H1 (cell line): Measurements from ENCODE around the gene RBBP5. TPM values are rescaled to one million over a fixed set of nuclear protein-coding genes. Genes with fewer than 3 reads are reported as not detected.

ENCODE experiments used
- CTCF ChIA-PET: fragments of 300-600 bp; sonication (Branson Sonifier 250); formaldehyde crosslinking; loops from one replicate; lab custom pipeline; 2021; ENCODE audit not compliant: partially characterized antibody; lab: Charles Lee
- POLR2A ChIA-PET: fragments of 300-600 bp; sonication (Branson Sonifier 250); formaldehyde crosslinking; loops from one replicate; lab custom pipeline; 2021; ENCODE audit warnings: inconsistent platforms; ENCODE audit not compliant: partially characterized antibody; lab: Charles Lee
- DNase-seq, 2 experiments: peaks; one replicate each; pipeline versions ENCODE4 v3.0.0 to v3.0.0-alpha.2; 2010 to 2022; ENCODE audit warnings: low spot score in 2 of 2, low read depth in 1 of 2, mixed read lengths in 1 of 2
- FAIRE-seq: peaks from 2 replicates; lab custom pipeline; 2011; peaks lifted over from hg19 to GRCh38; lab: Jason Lieb, UNC
- H2AFZ ChIP-seq: 2 replicates; pipeline ENCODE4 v1.8.1; 2012; ENCODE audit warnings: low read length, inconsistent platforms
- H2AK5ac ChIP-seq: 2 replicates; pipeline ENCODE4 v1.6.1; 2013; ENCODE audit warnings: low read depth, low read length
- H2BK120ac ChIP-seq: replicated peaks from 2 replicates; pipeline ENCODE3; 2013; ENCODE audit warnings: low read depth, low read length, inconsistent platforms
- H2BK12ac ChIP-seq: 2 replicates; pipeline ENCODE4 v1.6.1; 2013; ENCODE audit warnings: low read depth, low read length
- H2BK15ac ChIP-seq: 2 replicates; pipeline ENCODE4 v1.6.1; 2013; ENCODE audit warnings: low read length
- H2BK20ac ChIP-seq: 2 replicates; pipeline ENCODE4 v1.6.1; 2013; ENCODE audit warnings: low read length
- H2BK5ac ChIP-seq: 2 replicates; pipeline ENCODE4 v1.6.1; 2013; ENCODE audit warnings: low read depth, low read length
- H3K14ac ChIP-seq: 2 replicates; pipeline ENCODE4 v1.6.1; 2013; ENCODE audit warnings: inconsistent platforms; ENCODE audit not compliant: insufficient read length
- H3K18ac ChIP-seq: 2 replicates; pipeline ENCODE4 v1.6.1; 2013; ENCODE audit warnings: low read length; ENCODE audit errors: extremely low read depth
- H3K23ac ChIP-seq: 2 replicates; pipeline ENCODE4 v1.6.1; 2013; ENCODE audit warnings: inconsistent platforms; ENCODE audit not compliant: insufficient read length
- H3K23me2 ChIP-seq: 2 replicates; pipeline ENCODE4 v1.6.1; 2013; ENCODE audit warnings: low read depth, low read length
- H3K27ac ChIP-seq: 2 replicates; pipeline ENCODE4 v1.6.1; 2011; ENCODE audit warnings: low read depth, low read length, inconsistent platforms
- H3K27me3 ChIP-seq, 4 experiments: replicated peaks in 1 of 4; 1 replicate in 1 of 4; 2 replicates in 3 of 4; pipeline versions ENCODE4 v1.6.1 to v1.8.1; 2011 to 2013; ENCODE audit warnings: low read length in 3 of 4, mild to moderate bottlenecking in 3 of 4, inconsistent platforms in 2 of 4, mixed read lengths in 2 of 4, moderate library complexity in 1 of 4; ENCODE audit not compliant: control insufficient read depth in 3 of 4, insufficient read depth in 3 of 4; ENCODE audit errors: extremely low read depth in 1 of 4
- H3K36me3 ChIP-seq, 4 experiments: 2 replicates each; pipeline versions ENCODE4 v1.6.1 to v1.8.1; 2011 to 2013; ENCODE audit warnings: mild to moderate bottlenecking in 4 of 4, low read length in 3 of 4, moderate library complexity in 2 of 4, control low read depth in 1 of 4, inconsistent platforms in 1 of 4; ENCODE audit not compliant: insufficient read depth in 4 of 4, control insufficient read depth in 2 of 4
- H3K4ac ChIP-seq: replicated peaks from 2 replicates; pipeline ENCODE3; 2013; ENCODE audit warnings: low read length, low read depth, mixed read lengths, inconsistent platforms; ENCODE audit not compliant: insufficient read length
- H3K4me1 ChIP-seq, 4 experiments: replicated peaks in 1 of 4; 1 replicate in 1 of 4; 2 replicates in 3 of 4; pipeline versions ENCODE4 v1.6.1 to v1.8.1; 2011 to 2013; ENCODE audit warnings: low read length in 3 of 4, inconsistent platforms in 2 of 4, mixed read lengths in 1 of 4; ENCODE audit not compliant: insufficient read depth in 4 of 4, control insufficient read depth in 3 of 4
- H3K4me2 ChIP-seq, 2 experiments: 2 replicates each; pipeline versions ENCODE4 v1.6.1 to v1.8.1; 2011 to 2013; ENCODE audit warnings: low read depth in 2 of 2, low read length in 2 of 2, control low read depth in 1 of 2, inconsistent platforms in 1 of 2, mild to moderate bottlenecking in 1 of 2; ENCODE audit not compliant: insufficient read depth in 1 of 2
- H3K4me3 ChIP-seq, 4 experiments: fragments of 200-600, 300-600 bp in 1 of 4; sonication (generic), shearing (Covaris generic), sonication (Bioruptor Twin) in 1 of 4; 2 replicates each; pipeline versions ENCODE4 v1.5.1 to v1.8.1; 2011 to 2016; ENCODE audit warnings: low read length in 4 of 4, low read depth in 3 of 4, control low read depth in 2 of 4, inconsistent platforms in 2 of 4, mild to moderate bottlenecking in 2 of 4, mixed read lengths in 1 of 4, moderate library complexity in 1 of 4; ENCODE audit not compliant: insufficient read depth in 2 of 4; ENCODE audit errors: extremely low read depth in 1 of 4
- H3K56ac ChIP-seq: replicated peaks from 2 replicates; pipeline ENCODE3; 2013; ENCODE audit warnings: low read depth, mild to moderate bottlenecking, mixed read lengths, low read length, inconsistent platforms; ENCODE audit not compliant: insufficient read length
- H3K79me1 ChIP-seq: 2 replicates; pipeline ENCODE4 v1.6.1; 2013; ENCODE audit warnings: low read depth, low read length, control low read depth
- H3K79me2 ChIP-seq, 2 experiments: 2 replicates each; pipeline versions ENCODE4 v1.6.1 to v1.8.1; 2012 to 2013; ENCODE audit warnings: low read length in 2 of 2, mild to moderate bottlenecking in 2 of 2, inconsistent platforms in 1 of 2; ENCODE audit not compliant: insufficient read depth in 2 of 2, control insufficient read depth in 1 of 2
- H3K9ac ChIP-seq, 4 experiments: replicated peaks in 1 of 4; 1 replicate in 1 of 4; 2 replicates in 3 of 4; pipeline versions ENCODE4 v1.6.1 to v1.8.1; 2011 to 2013; ENCODE audit warnings: low read depth in 3 of 4, low read length in 3 of 4, control low read depth in 2 of 4, mild to moderate bottlenecking in 2 of 4, moderate library complexity in 2 of 4, inconsistent platforms in 1 of 4; ENCODE audit errors: extremely low read depth in 1 of 4
- H3K9me3 ChIP-seq, 2 experiments: 2 replicates each; pipeline versions ENCODE4 v1.6.1 to v1.8.1; 2012 to 2013; ENCODE audit warnings: mild to moderate bottlenecking in 2 of 2, moderate library complexity in 2 of 2, control low read depth in 1 of 2, inconsistent platforms in 1 of 2, low read depth in 1 of 2, low read length in 1 of 2, mixed read lengths in 1 of 2; ENCODE audit not compliant: insufficient read depth in 2 of 2
- H4K20me1 ChIP-seq, 2 experiments: replicated peaks in 1 of 2; 2 replicates each; pipeline versions ENCODE3 to v1.8.1; 2011 to 2013; ENCODE audit warnings: inconsistent platforms in 2 of 2, low read length in 2 of 2, mild to moderate bottlenecking in 1 of 2; ENCODE audit not compliant: insufficient read depth in 2 of 2, control insufficient read depth in 1 of 2
- H4K5ac ChIP-seq: 2 replicates; pipeline ENCODE4 v1.6.1; 2013; ENCODE audit warnings: low read length, low read depth, mixed read lengths, inconsistent platforms; ENCODE audit not compliant: insufficient read length
- H4K8ac ChIP-seq: 2 replicates; pipeline ENCODE4 v1.8.0; 2013; ENCODE audit warnings: mild to moderate bottlenecking, moderate library complexity, low read length, inconsistent platforms; ENCODE audit not compliant: insufficient read depth; ENCODE audit errors: extremely low read depth
- H4K91ac ChIP-seq: replicated peaks from 2 replicates; pipeline ENCODE3; 2013; ENCODE audit warnings: low read length, mixed read lengths, inconsistent platforms; ENCODE audit not compliant: insufficient read length
- TEAD4 ChIP-seq: IDR thresholded peaks from 2 replicates; pipeline ENCODE4 v1.6.1; 2012; ENCODE audit warnings: low read depth, low read length, inconsistent platforms, mixed read lengths
- WGBS, 2 experiments: shearing (Covaris generic) in 1 of 2; methylation state at CpG; one replicate each; pipeline versions ENCODE4 v1.1.6 to v1.1.7; 2013 to 2015; ENCODE audit warnings: low lambda C conversion rate in 2 of 2, mixed read lengths in 2 of 2, inconsistent platforms in 1 of 2, low coverage in 1 of 2, missing lambda C conversion rate in 1 of 2; ENCODE audit not compliant: insufficient replicate concordance in 2 of 2, insufficient coverage in 1 of 2, insufficient read length in 1 of 2; ENCODE audit errors: extremely low coverage in 1 of 2, missing lambda C conversion rate in 1 of 2; 5-methylcytosine and 5-hydroxymethylcytosine counted together
- polyA plus RNA-seq, 7 experiments: library from polyadenylated mRNA; depleted of rRNA in 3 of 7; stranded (reverse) in 5 of 7; unstranded in 2 of 7; fragments of >200 nt in 5 of 7; fragments of 200-250 nt in 2 of 7; gene quantifications; 1 replicate in 5 of 7; 2 replicates in 1 of 7; 4 replicates in 1 of 7; pipeline versions ENCODE4 v1.2.1 to v1.2.3, GENCODE V29; 2011 to 2013; ENCODE audit warnings: missing spikeins in 2 of 7, mixed read lengths in 2 of 7
- total RNA-seq: library from RNA; stranded (reverse); fragmentation: NEBNext Ultra II Directional; extraction: Animal tissue kit (Norgen Biotek cat#: 25700); gene quantifications from 2 replicates; pipeline ENCODE4 v1.2.1, GENCODE V29; 2021

Gene RBBP5
- total and polyA plus RNA-seq, 2 of the 8 experiments (the other 6 are each of a cell fraction or from before 2014, with no cell fraction given), result 6.7 to 21.5 TPM

DNA sequence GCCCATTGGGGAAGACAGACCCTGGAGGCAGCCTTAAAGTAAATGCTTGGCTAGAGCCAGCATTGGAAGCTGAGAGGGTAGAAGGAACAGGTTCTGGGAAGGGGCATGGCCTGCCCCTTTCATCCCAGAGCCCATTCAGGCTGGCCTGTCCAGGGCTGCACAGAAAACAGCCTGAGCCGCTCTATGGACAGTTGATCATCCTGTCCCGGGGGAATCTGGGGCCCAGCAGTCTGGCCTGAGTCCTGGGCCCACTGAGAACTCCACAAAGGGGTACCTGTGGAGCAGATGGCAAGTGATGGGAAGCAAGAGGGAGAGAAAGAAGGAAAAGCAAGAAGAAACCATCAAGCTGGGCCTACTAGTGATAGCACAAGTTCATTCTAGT, 50.8 kb downstream of the RBBP5 start:
- Histone ChIP-seq H3K9me3 (no peaks in the 10 kb centered on the region), H3K9ac (no peak overlapping the region), H4K91ac (no peak overlapping the region), H2BK5ac (no peak overlapping the region), H2BK20ac (no peak overlapping the region), H2BK120ac (no peak overlapping the region), H2AK5ac (no peak overlapping the region), H3K56ac (no peak overlapping the region), H3K27me3 (no peaks in the 10 kb centered on the region), H3K36me3 (no peaks in the 10 kb centered on the region), H3K4ac (no peak overlapping the region), H3K14ac (no peak overlapping the region), H3K23ac (no peak overlapping the region), H3K4me3 (no peak overlapping the region), H3K79me1 (no peaks in the 10 kb centered on the region), H4K5ac (no peak overlapping the region), H3K23me2 (no peaks in the 10 kb centered on the region), H3K18ac (no peak overlapping the region), H4K8ac (no peak overlapping the region), H2BK15ac (no peak overlapping the region), H3K4me2 (no peak overlapping the region), H3K4me1 (no peaks in the 10 kb centered on the region), H3K27ac (no peak overlapping the region), H3K79me2 (no peaks in the 10 kb centered on the region), H2BK12ac (no peak overlapping the region), H4K20me1 (peaks cover 0 to 1% of the 10 kb centered on the region in 2 experiments), H2AFZ (no peak overlapping the region)
- CTCF ChIA-PET, result interaction anchor here (0.7 to 38.9 kb wide), 5 partner anchors 9 to 248 kb away, joined by 4 to 1336 read pairs (median 8); no protein-coding TSS in a partner anchor
- 84% methylated on average over 2 of the region's 2 CpGs; no CpG with 5 or more reads in 1 of the 2 experiments for WGBS, 2 experiments
- FAIRE-seq (no peak), DNase-seq (no peak)
- POLR2A ChIA-PET, result interaction anchor here (0.7 to 1.3 kb wide), 3 partner anchors 9 to 120 kb away, joined by 3 read pairs; no protein-coding TSS in a partner anchor
- no peak for TF ChIP-seq TEAD4
